Occipital lobe (tissue), 2 donors: ENCODE measurements around the gene SLC34A3. TPM values are rescaled to one million over a fixed set of nuclear protein-coding genes. Genes with fewer than 3 reads are reported as not detected.

Experiments used
- DNase-seq: peaks from one replicate; lab custom pipeline; 2025; lab: John Stamatoyannopoulos, UW
- total RNA-seq: library from RNA; depleted of rRNA; stranded (reverse); fragments of >200 nt; gene quantifications from one replicate; pipeline ENCODE4 v1.2.3, GENCODE V29; 2014

SLC34A3 gene
- total RNA-seq, 1 donor from 2014 or later, result 0.16 TPM

GRCh38 chr9:137217276-137218211, 13.2 kb upstream of the SLC34A3 start:
- DNase-seq, result no peak

DNA sequence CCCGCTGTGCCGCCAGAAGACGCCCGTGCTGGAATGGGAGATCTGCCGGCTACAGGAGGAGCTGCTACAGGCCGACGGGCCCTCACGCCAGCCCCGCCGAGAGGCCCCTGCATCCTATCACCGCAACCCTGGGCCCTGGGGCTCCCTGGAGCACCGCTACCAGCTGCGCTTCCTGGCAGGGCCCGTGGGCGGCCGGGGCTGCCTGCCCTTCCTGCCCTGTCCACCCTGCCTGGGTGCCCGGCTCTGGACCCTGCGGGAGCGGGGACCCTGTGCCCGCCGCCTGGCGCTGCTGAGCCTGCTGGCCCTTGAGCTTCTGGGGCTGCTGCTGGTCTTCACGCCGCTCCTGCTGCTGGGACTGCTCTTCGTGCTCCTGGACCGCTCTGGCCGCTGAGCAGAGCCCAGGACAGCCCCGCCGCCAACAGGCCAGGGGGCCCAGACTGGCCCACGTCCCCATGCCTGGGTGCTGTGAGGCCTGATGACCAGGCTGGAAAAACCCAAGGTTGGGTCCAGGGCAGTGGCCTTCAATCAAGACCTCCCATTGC, 12.4 kb upstream of the SLC34A3 start:
- DNase-seq, result no peak

DNA sequence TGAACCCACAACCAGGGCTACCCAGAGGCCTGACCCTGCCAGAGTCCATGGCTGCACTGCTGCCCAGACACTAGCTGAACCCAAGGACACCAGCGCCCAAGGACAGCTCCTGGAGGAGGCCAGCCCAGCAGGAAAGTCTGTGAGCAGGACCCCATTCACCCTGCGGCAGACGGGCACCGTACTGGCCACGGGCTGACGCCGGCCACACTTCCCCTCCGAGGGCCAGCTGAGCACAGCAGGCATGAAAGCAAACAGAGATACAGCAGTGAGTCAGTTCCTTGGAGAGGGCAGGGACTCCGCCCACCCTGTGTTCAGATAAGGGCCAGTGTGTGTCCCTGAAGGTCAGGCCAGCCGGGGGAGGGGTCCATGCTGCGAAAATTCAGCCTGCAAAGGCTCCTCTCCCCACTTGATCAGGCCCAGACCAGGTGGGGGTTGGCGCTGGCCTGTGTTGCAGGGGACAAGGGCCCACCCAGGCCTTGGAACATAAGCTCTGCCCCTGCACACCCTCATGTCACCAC, 11.9 kb upstream of the SLC34A3 start:
- no peak for DNase-seq

DNA sequence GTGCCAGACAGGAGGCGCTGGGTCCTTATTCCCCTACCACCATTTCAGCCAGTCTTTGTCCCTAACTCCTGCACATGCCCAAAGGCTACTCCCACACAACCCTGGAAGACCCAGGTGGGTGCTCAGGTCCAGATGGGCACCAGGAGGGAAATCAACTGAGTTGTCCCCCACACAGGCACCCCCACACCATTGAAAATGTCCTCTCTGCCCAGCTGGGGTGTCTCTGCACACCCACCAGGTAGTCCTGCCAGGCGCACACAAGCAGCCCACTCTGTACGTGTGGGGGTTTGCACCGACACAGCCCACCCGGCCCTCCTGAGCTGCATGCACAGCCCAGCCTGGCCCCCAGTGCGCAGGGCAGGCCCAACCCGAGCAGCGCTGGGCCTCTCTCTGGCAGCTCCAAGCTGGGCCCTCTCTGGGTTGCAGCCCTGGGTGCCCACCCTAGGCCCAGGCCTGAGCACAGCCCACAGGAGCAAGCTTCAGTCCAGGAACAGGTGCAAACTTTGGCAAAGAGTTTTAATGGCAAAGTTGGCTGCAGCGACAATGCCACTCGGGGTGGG, 10.9 kb upstream of the SLC34A3 start:
- no peak for DNase-seq

DNA sequence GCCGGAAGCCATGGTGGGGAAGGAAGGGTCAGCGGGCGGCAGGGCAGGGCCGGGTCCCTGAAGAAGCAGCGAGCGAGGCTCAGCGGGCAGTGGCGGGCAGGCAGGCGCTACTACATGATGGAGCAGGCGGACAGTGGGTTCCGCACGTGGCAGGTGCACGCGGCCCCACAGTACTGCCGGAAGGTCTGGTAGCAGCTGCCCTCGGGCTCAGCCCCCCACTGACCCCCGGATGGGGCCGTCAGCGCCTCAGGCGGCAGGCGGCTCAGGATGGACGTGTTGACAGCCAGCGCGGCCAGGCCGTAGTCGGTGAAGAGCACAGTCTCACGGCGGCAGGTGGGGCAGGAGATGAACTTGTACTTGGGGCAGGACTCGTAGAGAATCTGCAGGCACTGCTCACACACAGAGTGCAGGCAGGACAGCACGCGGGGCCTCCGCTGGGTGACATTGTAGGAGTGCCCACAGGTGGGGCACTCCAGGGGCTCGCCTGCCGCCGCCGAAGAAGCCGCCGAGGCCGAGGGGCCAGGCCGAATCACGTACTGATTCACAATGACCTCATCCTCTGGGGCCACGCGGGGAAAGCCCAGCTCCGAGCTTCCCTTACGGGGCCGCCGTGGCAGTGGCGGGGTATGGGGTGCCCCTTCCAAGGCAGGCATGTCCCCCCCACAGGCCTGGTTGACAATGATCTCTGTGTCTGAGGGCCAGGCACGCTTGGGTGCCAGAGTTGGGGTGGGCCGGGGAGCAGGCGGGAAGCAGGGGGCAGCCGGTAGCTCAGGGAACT, 10.2 kb upstream of the SLC34A3 start:
- DNase-seq, result no peak

DNA sequence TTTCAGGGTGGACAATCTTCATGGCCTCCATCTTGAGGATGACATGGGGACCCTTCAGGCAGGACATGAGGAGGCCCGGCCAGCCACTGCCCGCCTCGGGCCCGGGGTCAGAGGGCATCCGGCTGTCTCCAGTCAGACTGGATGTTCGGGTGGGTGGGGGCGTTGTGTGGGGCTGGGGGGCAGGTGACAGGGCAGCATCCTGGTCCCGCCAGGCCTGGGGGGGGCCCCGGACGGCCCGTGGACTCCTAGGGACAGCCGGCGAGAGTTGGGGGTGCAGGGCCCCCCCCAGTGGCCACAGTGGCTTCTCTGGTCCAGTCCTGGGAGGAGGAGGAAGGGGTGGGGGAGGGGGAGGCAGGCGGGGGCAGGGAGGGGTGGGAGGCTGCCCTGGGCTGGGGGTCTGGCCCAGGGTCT, 9.6 kb upstream of the SLC34A3 start:
- no peak for DNase-seq

GRCh38 chr9:137221506-137222111, 9.1 kb upstream of the SLC34A3 start:
- no peak for DNase-seq

DNA sequence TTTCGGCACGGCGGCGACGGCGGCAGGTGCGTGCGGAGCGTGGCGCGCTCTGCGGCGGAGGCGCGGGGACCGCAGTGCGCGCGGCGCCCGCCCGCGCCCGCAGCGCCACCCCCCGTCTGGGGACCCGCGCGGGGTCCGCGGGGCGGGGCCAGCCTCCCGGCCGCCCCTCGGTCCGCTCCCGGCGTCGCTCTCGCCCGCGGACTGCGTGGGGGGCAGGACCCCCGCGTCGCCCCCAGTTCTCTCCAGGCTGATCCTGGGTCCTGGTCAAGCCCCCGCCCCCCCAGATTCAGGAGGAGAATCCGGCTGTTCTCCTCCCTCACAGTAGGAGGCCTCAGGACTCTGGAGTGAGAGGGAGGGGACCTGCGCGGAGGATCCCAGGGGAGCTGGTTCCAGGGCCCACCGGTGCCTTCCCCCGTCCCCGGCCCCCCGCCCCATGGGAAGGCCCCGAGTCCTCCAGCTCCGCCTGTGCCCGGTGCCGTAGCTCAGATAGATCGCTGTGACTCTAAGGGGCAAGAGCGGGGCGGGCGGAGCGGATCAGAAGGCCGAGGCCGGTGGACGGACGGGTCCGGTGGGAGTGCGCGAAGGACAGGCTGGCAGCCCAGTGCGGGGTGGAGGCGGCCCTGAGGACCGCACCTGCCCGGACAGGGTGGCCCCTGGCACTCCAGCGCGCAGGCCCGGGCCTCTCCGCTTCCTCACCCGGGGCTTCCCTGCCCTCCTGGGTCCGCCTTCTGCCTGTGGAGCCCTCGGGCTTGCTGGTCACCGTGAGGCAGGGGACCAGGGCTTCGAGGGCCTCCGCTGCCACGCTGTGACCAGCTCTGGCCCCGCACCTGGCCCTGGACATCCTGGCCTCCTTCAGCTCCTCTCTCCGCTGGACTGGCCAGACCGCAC, 8.3 kb upstream of the SLC34A3 start, which contains the start of gene RNF208:
TSS of gene RNF208 (minus strand) at position 51 of the 888 bp plus-strand sequence. CDS start 1,028 bp downstream, outside the sequence.
- no peak for DNase-seq

DNA sequence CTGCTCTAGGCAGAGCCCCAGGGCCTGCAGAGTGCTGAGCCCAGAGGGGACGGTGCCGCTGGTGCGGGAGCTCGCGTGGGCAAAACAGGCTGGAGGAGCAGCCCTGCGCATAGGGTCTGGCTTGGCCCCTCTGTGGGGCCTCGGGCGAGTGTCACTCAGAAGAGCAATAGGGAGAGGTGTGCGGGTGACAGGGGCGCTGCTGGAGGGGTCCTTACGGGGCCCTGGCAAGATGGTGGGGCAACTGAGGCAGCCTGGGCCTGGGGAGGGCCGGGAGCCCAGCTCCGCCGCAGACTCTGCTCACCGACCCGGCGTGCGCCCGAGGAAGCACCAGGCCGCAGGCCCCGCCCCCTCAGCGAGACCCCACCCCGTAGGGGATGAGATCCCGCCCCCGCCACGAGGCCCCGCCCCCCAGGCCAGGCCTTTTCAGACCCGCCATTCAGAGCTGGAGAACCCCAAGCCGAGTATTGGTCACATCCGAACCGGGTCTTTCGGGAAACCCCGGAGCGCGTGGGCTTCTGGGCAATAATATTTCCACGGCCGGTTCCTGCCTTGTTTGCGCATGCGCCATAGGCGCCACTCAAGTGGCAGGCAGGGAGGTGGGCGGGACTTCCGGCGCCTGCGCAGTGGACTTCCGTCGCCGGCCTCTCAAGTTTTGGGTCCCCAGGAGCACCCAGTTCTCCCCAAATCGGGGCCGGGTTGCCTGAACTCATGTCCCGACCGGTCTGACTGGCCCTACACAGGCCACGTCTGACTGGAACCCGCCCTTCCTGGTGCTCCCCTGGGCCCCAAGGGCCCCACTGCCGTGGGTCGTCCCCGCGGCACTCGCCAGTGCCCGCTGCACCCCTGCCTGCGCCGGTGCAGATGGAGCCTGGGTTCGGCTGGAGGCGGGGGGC, 7.4 kb upstream of the SLC34A3 start:
- DNase-seq, result peak; percentile 94

DNA sequence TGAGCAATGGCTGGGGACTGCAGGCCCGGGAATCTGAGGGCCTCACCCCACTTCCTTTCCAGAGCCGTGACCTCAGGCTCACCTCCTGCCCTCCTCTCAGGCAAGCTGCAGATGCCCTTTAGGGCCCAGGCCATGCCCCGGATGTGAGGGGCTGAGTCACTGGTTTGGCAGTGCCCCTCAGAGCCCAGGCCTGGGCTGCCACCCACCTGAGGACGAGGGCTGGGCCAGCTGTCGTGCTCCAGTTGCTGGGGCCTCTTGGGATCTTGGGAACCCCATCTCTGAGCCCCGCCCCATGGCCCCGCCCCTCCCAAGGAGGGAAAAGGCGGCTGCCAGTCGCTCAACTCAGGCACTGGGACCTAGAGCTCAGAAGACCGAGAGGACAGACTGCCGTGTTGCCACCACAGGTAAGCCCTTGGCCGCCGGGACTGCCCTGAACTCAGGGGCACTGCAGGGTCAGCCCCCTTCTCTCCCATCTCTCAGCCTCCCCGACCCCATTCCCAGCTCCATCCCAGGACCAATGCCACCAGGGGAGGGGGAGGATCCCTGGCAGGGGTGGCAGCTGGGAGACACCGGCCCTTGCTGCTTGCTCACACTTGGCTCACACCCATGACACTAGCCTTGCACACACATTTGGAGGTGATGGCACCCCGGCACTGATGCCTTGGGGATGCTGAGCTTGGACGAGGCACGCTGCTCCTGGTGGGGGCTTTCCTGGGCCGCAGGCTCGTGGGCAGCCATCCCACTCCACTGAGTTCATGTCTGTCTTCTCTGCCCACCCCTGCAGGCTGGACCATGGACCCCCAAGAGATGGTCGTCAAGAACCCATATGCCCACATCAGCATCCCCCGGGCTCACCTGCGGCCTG, 5.6 kb upstream of the SLC34A3 start, which contains the start of gene CYSRT1:
TSS of gene CYSRT1 (plus strand) at position 345 of the 865 bp plus-strand sequence. CDS start at position 793, 448 bp downstream.
- DNase-seq, result no peak

DNA sequence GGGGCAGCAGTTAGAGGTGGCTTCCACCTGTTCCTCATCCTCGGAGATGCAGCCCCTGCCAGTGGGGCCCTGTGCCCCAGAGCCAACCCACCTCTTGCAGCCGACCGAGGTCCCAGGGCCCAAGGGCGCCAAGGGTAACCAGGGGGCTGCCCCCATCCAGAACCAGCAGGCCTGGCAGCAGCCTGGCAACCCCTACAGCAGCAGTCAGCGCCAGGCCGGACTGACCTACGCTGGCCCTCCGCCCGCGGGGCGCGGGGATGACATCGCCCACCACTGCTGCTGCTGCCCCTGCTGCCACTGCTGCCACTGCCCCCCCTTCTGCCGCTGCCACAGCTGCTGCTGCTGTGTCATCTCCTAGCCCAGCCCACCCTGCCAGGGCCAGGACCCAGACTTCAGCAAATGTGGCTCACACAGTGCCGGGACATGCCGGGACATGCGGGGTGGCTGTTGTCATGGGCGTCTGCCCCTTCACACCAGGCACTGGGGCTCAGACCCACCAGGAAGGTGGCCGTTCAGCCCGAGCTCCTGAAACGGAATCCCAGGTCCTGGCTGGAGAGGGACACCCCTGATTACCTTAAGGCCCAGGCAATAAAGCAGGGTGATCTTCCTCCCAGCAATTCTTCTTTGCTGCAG, 4.9 kb upstream of the SLC34A3 start:
- no peak for DNase-seq

GRCh38 chr9:137226338-137227053, 4.2 kb upstream of the SLC34A3 start:
- no peak for DNase-seq

DNA sequence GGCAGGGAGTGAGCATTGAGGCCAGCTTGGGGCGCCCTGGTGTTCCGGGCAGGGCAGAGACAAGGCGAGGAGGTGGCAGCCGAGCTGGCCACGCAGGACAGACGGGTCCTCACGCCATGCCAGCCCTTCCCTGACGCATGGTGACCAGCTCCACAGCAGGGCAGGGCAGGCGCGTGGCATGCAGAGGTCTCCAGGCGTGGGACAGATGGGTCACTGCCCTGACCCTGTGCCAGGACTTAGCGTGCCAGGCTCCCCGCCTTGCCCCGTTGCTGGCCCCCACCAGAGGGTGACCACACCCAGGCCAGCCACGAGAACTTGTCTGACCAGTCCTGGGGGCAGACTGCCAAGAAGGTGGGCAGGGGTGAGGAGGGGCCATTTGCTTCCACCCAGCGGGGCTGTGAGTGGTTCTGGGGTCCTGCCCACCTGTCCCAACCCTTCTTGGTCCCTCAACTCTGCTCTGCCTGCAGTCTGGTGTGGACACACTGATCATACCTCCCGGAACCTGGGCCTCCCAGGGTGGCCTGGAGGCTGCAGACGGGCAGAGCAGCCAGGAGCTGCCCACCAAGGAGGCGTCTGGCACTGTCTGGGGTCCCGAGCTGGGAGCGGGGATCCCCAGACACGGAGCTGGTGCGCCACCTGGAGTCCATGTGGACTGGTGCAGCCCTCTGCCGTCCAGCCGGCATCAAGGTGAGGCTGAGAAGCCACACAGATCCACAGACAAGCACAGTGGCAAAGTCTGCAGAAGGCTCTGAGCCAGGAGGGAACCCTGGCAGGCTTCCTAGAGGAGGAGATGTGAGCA, 3.4 kb upstream of the SLC34A3 start, which contains the start of gene RNF224:
TSS of gene RNF224 (plus strand) at position 449 of the 799 bp plus-strand sequence. CDS start 834 bp downstream, outside the sequence.
- DNase-seq, result no peak

GRCh38 chr9:137227853-137228505, 2.7 kb upstream of the SLC34A3 start:
- no peak for DNase-seq

DNA sequence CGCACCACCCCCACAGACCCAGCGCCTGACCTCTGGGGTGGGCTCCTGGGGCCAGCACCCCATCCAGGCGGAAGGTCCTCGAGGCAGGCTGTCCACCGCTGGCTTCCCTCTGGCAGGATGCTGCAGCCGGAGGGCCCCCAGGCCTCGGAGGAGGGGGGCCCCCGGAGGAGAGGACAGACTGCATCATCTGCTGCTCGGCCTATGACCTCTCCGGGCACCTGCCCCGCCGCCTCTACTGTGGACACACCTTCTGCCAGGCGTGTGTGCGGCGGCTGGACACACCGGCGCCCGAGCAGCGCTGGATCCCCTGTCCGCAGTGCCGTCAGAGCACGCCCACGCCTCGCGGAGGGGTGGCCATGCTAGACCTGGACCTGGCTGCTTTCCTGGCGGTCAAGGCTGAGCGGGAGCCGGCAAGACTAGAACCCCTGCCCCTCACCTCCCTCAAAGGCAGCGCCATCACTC, 2.2 kb upstream of the SLC34A3 start:
- DNase-seq, result no peak
